ENCODE data around the gene ROR2. TPM values are rescaled to one million over a fixed set of nuclear protein-coding genes. Genes with fewer than 3 reads are reported as not detected.

The ROR2 gene
- total and polyA plus RNA-seq, 5 donors = 20.1 to 38.9 (median 35.3) TPM

DNA sequence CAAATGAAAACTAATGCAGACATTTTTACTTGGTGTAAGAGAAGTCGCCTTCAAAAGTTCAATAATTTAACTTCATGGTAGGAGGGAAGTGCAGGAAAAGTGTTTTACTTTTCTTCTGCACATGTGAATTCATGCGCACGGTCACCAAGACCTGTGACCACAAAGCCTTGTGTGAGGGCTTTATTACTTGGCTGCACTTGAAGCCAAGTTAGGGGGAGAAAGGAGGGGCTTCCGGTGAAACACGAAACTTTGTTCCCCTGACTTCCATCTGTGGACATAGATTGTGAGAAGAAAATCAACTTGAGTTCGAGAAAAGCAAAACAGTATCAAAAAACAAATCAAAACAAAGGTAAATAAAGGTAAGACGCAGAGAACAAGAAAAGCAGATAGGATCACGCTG is 239.9 kb downstream of the ROR2 start:
- ATAC-seq (no peak), DNase-seq (no peak)
- 78% methylated on average over 8 of the region's 8 CpGs for WGBS
- Histone ChIP-seq H3K4me1 (ENCODE audit: control insufficient read depth, insufficient read depth, low read length) (no peaks in the 10 kb centered on the region), H3K4me3 (ENCODE audit: low read length) (no peak overlapping the region), H3K27ac (ENCODE audit: low read length) (no peak overlapping the region), H3K27me3 (ENCODE audit: control insufficient read depth, insufficient read depth) (no peaks in the 10 kb centered on the region), H3K9me3 (ENCODE audit: control insufficient read depth, low read length) (peaks cover 4% of the 10 kb centered on the region)
- intact Hi-C loops (cut with DNase I) = loop anchor here in 1 of 4 donors (10.0 kb wide), 1 partner anchor 795 kb away; no protein-coding TSS in a partner anchor

DNA sequence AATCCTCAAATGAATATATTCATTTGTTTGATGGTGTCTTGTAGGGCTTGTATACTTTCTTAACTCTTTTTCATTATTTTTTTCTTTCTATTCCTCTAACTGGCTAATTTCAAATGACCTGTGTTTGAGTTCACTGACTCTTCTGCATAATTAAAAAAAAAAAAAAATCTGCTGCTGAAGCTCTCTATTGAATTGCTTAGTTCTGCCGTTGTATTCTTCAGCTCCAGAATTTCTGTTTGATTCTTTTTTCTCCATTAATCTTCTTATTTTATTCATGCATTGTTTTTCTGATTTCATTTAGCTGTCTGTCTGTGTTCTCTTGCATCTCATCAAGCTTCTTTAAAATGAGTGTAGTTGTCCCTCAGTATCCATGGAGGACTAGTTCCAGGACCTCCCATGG is 244.6 kb downstream of the ROR2 start:
- WGBS = 92% methylated on average over 1 of the region's 1 CpG

DNA sequence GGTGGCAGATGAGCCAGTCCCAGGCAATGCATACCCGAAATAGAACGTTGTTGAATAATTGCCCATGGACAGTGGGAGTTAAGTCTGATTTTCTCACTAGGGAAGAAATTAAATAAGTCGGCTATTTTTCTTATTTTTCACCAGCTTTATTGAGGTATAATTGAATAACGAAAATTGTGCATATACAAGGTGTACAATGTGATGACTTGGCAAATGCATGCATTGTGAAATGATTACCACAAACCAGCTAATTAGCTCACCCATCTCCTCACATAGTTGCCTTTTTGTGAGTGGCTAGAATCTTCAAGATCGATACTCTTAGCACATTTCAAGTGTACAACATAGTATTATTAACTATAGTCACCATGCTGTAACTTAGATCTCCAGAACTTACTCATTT is 249.6 kb downstream of the ROR2 start:
- Histone ChIP-seq H3K27me3 (ENCODE audit: control insufficient read depth, insufficient read depth) (no peaks in the 10 kb centered on the region), H3K9me3 (ENCODE audit: control insufficient read depth, low read length) (no peaks in the 10 kb centered on the region), H3K27ac (ENCODE audit: low read length) (no peak overlapping the region), H3K4me1 (ENCODE audit: control insufficient read depth, insufficient read depth, low read length) (no peaks in the 10 kb centered on the region), H3K4me3 (ENCODE audit: low read length) (no peak overlapping the region)
- intact Hi-C loops (cut with DNase I) = no loop called here
- WGBS = 81% methylated on average over 5 of the region's 5 CpGs
- ATAC-seq = no peak
- no peak for DNase-seq

More for the DNA sequence above, 244.6 kb downstream of the ROR2 start:
- Histone ChIP-seq H3K4me3 (ENCODE audit: low read length) (no peak overlapping the region), H3K27ac (ENCODE audit: low read length) (no peak overlapping the region), H3K9me3 (ENCODE audit: control insufficient read depth, low read length) (peaks cover 4% of the 10 kb centered on the region), H3K27me3 (ENCODE audit: control insufficient read depth, insufficient read depth) (no peaks in the 10 kb centered on the region), H3K4me1 (ENCODE audit: control insufficient read depth, insufficient read depth, low read length) (no peaks in the 10 kb centered on the region)
- intact Hi-C loops (cut with DNase I) = no loop called here
- DNase-seq (no peak), ATAC-seq (no peak)

DNA sequence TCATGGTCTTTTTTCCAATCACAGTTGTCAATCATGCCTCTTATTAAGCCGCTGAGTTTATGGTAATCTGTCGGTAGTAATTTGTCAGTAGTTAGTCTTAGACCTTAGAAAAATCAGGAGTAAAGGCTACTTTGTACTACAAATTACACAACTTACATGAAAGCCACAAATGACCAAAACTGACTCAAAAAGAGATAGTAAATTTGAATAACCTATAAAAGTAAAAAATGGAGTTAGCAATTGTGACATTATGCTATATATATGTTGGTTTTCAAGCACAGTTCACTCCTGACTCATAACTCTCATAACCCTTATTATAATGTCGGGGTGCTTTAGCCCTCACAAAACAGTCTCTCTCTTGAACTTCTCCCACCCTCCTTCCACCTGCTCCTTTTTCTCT is 251.8 kb downstream of the ROR2 start:
- DNase-seq (no peak), ATAC-seq (no peak)
- intact Hi-C loops (cut with DNase I) = no loop called here
- no peaks in the 10 kb centered on the region for H3K9me3 ChIP-seq (ENCODE audit: control insufficient read depth, low read length)
- no peaks in the 10 kb centered on the region for H3K4me1 ChIP-seq (ENCODE audit: control insufficient read depth, insufficient read depth, low read length)
- 85% methylated on average over 3 of the region's 3 CpGs for WGBS
- H3K4me3 ChIP-seq (ENCODE audit: low read length) = no peak overlapping the region
- H3K27ac ChIP-seq (ENCODE audit: low read length) = no peak overlapping the region
- no peaks in the 10 kb centered on the region for H3K27me3 ChIP-seq (ENCODE audit: control insufficient read depth, insufficient read depth)

DNA sequence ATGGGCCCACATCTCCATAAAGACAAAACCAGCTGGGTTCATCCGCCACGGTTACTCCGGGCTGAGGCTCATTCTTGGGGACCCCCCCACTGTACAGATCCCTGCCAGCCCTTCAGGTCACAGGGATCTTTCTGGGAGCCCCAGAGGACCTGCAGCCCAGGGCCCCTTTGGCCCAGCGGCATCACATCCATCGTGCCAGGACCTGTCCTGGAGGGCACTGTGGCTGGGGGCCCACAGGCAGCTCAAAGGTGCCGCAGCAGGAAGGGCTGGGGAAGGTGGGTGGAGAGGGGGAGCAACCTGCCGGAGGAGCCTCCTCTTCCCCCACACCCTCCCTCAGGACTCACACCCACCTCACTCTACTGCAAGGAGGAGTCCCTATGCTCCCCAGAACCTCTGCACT is 252.8 kb downstream of the ROR2 start:
- Histone ChIP-seq H3K27me3 (ENCODE audit: control insufficient read depth, insufficient read depth) (no peaks in the 10 kb centered on the region), H3K27ac (ENCODE audit: low read length) (no peak overlapping the region), H3K4me3 (ENCODE audit: low read length) (no peak overlapping the region), H3K4me1 (ENCODE audit: control insufficient read depth, insufficient read depth, low read length) (no peaks in the 10 kb centered on the region), H3K9me3 (ENCODE audit: control insufficient read depth, low read length) (no peaks in the 10 kb centered on the region)
- DNase-seq (no peak), ATAC-seq (peak in 1 of 2 donors; percentile 45)
- 88% methylated on average over 7 of the region's 7 CpGs for WGBS
- intact Hi-C loops (cut with DNase I) = no loop called here

DNA sequence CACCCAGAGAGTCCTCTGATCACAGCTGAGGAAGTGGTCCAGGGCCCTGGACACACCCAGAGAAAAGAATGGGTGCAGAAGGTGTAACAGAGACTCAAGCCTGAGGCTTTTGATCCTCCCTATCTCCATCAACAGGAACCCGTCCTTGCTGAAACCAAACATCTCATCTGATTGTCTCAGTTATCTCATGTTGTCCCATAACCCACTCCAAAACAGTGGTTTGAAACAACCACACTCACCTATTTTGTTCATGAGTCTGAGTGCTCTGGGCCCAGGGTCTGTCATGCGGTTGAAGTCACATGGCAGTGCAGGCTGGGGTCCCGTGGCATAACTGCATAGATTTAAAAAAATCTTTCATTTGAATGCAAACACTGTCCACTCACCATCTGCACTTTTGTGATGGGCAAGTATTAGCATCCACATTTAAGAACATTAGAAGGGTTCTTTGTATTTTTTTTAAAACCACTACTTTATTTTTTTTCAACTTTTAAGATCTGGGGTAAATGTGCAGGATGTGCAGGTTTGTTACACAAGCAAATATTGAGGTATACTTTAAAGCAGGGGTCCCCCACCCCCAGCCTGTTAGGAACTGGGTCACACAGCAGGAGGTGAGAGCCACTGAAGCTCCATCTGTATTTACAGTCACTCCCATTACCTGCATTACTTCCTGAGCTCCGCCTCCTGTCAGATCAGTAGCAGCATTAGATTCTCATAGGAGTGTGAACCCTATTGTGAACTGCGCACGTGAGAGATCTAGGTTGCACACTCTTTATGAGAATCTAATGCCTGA is 255.8 kb downstream of the ROR2 start:
- 74% methylated on average over 6 of the region's 6 CpGs for WGBS
- DNase-seq = no peak

DNA sequence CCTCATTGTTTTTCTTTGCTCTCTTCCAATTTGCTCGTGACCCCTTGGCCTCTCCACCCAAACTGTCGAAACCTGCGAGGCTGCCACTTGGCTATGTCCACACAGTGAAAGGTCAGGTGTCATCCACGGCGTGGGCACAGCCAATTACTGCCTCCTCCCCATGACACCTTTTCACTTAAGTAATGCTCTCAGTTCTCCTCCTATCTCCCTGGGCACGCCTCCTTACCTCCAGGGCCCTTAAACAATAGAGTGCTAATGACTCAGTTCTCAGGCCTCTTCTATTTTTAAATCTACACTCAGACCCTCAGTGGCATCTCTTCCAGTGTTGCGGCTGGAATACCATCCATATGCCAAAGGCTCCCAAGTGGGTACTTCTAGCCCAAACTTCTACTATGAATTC is 256.8 kb downstream of the ROR2 start:
- DNase-seq (no peak), ATAC-seq (peak in 1 of 2 donors; percentile 32)
- no peaks in the 10 kb centered on the region for H3K9me3 ChIP-seq (ENCODE audit: control insufficient read depth, low read length)
- H3K27me3 ChIP-seq (ENCODE audit: control insufficient read depth, insufficient read depth) = no peaks in the 10 kb centered on the region
- no peak overlapping the region for H3K4me3 ChIP-seq (ENCODE audit: low read length)
- intact Hi-C loops (cut with DNase I) = no loop called here
- WGBS = 53% methylated on average over 7 of the region's 7 CpGs
- H3K4me1 ChIP-seq (ENCODE audit: control insufficient read depth, insufficient read depth, low read length) = no peaks in the 10 kb centered on the region
- H3K27ac ChIP-seq (ENCODE audit: low read length) = no peak overlapping the region

More for the DNA sequence above, 255.8 kb downstream of the ROR2 start:
- no peaks in the 10 kb centered on the region for H3K9me3 ChIP-seq (ENCODE audit: control insufficient read depth, low read length)
- ATAC-seq = no peak
- H3K27me3 ChIP-seq (ENCODE audit: control insufficient read depth, insufficient read depth) = no peaks in the 10 kb centered on the region
- H3K4me1 ChIP-seq (ENCODE audit: control insufficient read depth, insufficient read depth, low read length) = no peaks in the 10 kb centered on the region
- no peak overlapping the region for H3K27ac ChIP-seq (ENCODE audit: low read length)
- H3K4me3 ChIP-seq (ENCODE audit: low read length) = no peak overlapping the region
- intact Hi-C loops (cut with DNase I) = no loop called here

DNA sequence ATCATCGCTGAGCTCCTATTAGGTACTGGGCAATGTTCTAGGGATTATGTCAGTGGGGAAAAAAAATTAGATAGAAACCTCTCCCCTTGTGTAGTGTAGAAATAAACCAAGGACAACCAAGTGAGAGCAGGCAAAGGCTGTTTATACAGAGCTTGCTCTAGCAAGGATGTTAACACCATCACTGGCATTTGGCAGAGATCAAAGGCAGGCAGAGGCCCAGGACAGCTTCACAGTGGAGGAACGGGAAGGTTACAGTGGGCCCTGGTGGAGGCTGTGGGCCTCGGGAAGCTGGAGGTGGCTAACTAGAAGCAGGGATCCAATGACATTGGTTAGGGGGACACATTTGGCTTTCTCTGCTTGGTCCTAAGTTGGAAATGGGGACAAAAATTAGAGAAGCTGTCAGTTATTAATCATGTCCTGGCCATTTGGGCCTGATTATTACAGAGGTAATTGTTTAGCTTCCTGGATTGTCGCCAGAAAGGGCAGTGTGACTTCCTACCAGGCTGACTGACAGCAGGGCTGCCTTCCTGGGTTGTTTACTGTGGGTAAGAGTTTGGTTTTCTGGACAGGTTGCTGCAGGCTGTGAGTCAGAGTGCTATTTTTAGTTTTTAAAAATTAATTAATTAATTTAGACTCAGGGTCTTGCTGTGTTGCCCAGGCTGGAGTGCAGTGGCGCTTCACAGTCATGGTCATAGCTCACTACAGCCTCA is 259.3 kb downstream of the ROR2 start:
- ATAC-seq (peak in 1 of 2 donors; percentile 41), DNase-seq (no peak)
- Histone ChIP-seq H3K4me1 (ENCODE audit: control insufficient read depth, insufficient read depth, low read length) (no peaks in the 10 kb centered on the region), H3K4me3 (ENCODE audit: low read length) (no peak overlapping the region), H3K27me3 (ENCODE audit: control insufficient read depth, insufficient read depth) (no peaks in the 10 kb centered on the region), H3K9me3 (ENCODE audit: control insufficient read depth, low read length) (no peaks in the 10 kb centered on the region), H3K27ac (ENCODE audit: low read length) (no peak overlapping the region)
- WGBS = 68% methylated on average over 5 of the region's 5 CpGs
- intact Hi-C loops (cut with DNase I) = no loop called here

DNA sequence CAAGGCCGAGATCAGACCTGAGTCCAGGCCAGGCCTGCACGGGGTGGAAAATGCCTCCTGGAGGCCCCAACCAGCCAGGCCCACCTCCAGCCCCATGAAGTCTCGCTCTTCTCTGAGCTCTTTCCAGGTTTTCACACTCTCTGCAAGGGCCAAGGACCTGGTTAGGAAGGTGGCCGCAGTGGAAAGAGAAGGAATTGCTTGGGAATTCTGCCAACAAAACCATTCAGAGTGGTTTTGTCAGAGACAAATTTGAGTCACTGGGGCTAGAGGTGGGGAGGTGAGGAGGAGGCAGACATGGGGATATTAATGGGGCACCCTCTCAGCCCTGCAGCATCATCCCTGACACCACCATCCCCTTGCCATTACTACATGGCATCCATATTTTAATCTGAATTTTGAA is 261.0 kb downstream of the ROR2 start:
- no peak for DNase-seq
- Histone ChIP-seq H3K9me3 (ENCODE audit: control insufficient read depth, low read length) (no peaks in the 10 kb centered on the region), H3K27me3 (ENCODE audit: control insufficient read depth, insufficient read depth) (no peaks in the 10 kb centered on the region), H3K4me1 (ENCODE audit: control insufficient read depth, insufficient read depth, low read length) (no peaks in the 10 kb centered on the region), H3K4me3 (ENCODE audit: low read length) (no peak overlapping the region), H3K27ac (ENCODE audit: low read length) (no peak overlapping the region)
- no peak for ATAC-seq
- intact Hi-C loops (cut with DNase I) = loop anchor here in 1 of 4 donors (10.0 kb wide), 1 partner anchor 254 kb away; no protein-coding TSS in a partner anchor
- 84% methylated on average over 4 of the region's 4 CpGs for WGBS

DNA sequence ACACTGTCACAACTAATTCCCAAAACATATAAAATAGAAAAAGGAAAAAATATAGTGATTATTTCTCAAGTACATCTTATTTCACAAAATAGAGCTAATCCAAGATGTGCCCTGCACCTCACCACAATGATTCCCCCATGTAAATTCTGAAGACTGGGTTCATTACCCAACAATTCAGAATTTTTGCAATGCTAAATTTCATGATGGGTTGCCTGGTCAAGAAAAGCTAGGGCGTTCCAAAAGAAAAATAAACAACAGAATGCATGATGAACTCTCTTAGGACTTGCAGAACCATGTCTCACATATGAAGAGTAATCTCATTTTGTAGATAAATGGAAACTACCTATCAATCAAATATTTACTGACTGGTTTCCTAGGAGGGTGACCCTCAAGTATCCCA is 266.8 kb downstream of the ROR2 start:
- 70% methylated on average over 1 of the region's 1 CpG for WGBS
- intact Hi-C loops (cut with DNase I) = loop anchor here in 2 of 4 donors (2.0 to 10.0 kb wide), 2 partner anchors 248 to 770 kb away; no protein-coding TSS in a partner anchor

DNA sequence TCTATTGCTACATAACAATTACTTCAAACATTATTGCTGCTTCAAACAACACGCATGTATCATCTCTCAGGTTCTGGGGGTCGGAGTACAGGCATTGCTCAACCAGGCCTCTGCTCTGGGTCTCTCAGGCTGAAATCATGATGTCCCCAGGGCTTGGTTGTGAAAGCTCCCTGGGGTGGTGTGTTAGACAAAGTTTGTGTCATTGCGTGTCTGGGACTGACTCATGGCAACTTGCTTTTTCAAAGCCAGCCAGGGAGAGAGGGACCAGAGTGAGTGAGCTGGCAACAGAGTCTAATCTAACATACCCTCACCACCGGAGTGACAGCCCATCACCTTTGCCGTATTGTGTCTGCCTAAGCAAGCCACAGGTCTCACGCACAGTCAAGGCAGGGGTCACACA is 267.2 kb downstream of the ROR2 start:
- Histone ChIP-seq H3K27me3 (ENCODE audit: control insufficient read depth, insufficient read depth) (no peaks in the 10 kb centered on the region), H3K4me3 (ENCODE audit: low read length) (no peak overlapping the region), H3K9me3 (ENCODE audit: control insufficient read depth, low read length) (no peaks in the 10 kb centered on the region), H3K4me1 (ENCODE audit: control insufficient read depth, insufficient read depth, low read length) (no peaks in the 10 kb centered on the region), H3K27ac (ENCODE audit: low read length) (no peak overlapping the region)
- intact Hi-C loops (cut with DNase I) = loop anchor here in 2 of 4 donors (2.0 to 10.0 kb wide), 2 partner anchors 248 to 770 kb away; no protein-coding TSS in a partner anchor
- ATAC-seq (no peak), DNase-seq (no peak)
- 82% methylated on average over 6 of the region's 6 CpGs for WGBS

More for the DNA sequence above, 266.8 kb downstream of the ROR2 start:
- no peak for ATAC-seq
- no peaks in the 10 kb centered on the region for H3K4me1 ChIP-seq (ENCODE audit: control insufficient read depth, insufficient read depth, low read length)
- H3K27ac ChIP-seq (ENCODE audit: low read length) = no peak overlapping the region
- DNase-seq = no peak
- no peaks in the 10 kb centered on the region for H3K9me3 ChIP-seq (ENCODE audit: control insufficient read depth, low read length)
- H3K27me3 ChIP-seq (ENCODE audit: control insufficient read depth, insufficient read depth) = no peaks in the 10 kb centered on the region
- no peak overlapping the region for H3K4me3 ChIP-seq (ENCODE audit: low read length)
